SU-DHL-6 (cell line): ENCODE data around the gene EBI3.

ENCODE experiments used
- EZH2phosphoT487 ChIP-seq: fragments of 200-600 bp; sonication (generic), shearing (Covaris generic); conservative IDR thresholded peaks from 2 replicates; pipeline ENCODE4 v1.6.1; 2018; ENCODE audit warnings: mild to moderate bottlenecking, antibody characterized with exemption, low read length, moderate library complexity, mixed read lengths
- TF ChIP-seq, protein P1 (sequence below): fragments of 200-600 bp; sonication (generic); IDR thresholded peaks from one replicate; pipeline ENCODE4 v1.5.1; 2017; ENCODE audit warnings: antibody characterized with exemption, mild to moderate bottlenecking, low read length, moderate library complexity; ENCODE audit not compliant: insufficient read depth, poor library complexity, severe bottlenecking

DNA sequence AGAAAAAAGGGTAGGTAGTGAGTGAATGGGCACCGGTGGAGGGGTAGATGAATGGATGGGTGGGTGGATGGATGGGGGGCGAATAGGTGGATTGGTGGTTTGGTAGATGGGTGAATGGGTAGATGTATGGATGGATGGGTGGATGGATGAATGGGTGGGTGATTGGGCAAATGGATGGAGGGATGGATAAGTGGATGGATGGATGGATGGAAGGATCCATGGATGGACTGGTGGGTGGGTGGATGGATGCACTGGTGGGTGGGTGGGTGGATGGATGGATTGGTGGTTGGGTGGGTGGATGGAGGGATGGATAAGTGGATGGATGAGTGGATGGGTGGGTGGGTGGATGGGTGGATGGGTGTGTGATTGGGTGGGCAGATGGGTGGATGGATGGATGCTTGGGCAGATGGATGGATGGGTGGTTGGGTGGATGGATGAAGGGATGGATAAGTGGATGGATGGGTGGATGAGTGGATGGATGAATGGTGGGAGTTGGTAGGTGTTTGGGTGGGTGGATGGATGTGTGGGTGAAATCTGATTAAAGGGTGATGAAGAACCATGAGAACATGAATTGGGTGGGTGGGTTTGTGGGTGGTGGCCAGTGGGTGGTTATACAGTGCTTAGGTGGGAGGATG is 44.5 kb upstream of the EBI3 start:
- TF ChIP-seq, protein P1, sequence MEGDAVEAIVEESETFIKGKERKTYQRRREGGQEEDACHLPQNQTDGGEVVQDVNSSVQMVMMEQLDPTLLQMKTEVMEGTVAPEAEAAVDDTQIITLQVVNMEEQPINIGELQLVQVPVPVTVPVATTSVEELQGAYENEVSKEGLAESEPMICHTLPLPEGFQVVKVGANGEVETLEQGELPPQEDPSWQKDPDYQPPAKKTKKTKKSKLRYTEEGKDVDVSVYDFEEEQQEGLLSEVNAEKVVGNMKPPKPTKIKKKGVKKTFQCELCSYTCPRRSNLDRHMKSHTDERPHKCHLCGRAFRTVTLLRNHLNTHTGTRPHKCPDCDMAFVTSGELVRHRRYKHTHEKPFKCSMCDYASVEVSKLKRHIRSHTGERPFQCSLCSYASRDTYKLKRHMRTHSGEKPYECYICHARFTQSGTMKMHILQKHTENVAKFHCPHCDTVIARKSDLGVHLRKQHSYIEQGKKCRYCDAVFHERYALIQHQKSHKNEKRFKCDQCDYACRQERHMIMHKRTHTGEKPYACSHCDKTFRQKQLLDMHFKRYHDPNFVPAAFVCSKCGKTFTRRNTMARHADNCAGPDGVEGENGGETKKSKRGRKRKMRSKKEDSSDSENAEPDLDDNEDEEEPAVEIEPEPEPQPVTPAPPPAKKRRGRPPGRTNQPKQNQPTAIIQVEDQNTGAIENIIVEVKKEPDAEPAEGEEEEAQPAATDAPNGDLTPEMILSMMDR = no peak
- no peak for TF ChIP-seq EZH2phosphoT487
